B cell (primary cell): ENCODE results near the gene SNTA1. TPM values are rescaled to one million over a fixed set of nuclear protein-coding genes. Genes with fewer than 3 reads are reported as not detected.

Source experiments
- ATAC-seq: fragments of 200-7000 bp; cut with Tn5 transposase; one replicate; pipeline ENCODE4 v1.10.0; 2021; ENCODE audit warnings: low read depth, mild to moderate bottlenecking, moderate number of reproducible peaks, moderate library complexity
- CTCF ChIA-PET: fragments of 350-600 bp; sonication (Branson Sonifier 250); formaldehyde crosslinking; loops from one replicate; lab custom pipeline; 2021; ENCODE audit warnings: antibody characterized with exemption, inconsistent platforms; lab: Charles Lee
- POLR2A ChIA-PET: fragments of 350-600 bp; sonication (Branson Sonifier 250); formaldehyde crosslinking; loops from one replicate; lab custom pipeline; 2021; ENCODE audit warnings: antibody characterized with exemption; lab: Charles Lee
- DNase-seq: peaks from one replicate; pipeline ENCODE4 v3.0.0; 2013
- H2AFZ ChIP-seq: 2 replicates; pipeline ENCODE4 v1.6.1; 2012; ENCODE audit warnings: mild to moderate bottlenecking, low read depth, low read length; ENCODE audit not compliant: insufficient read depth, poor library complexity, severe bottlenecking
- H3K27ac ChIP-seq, 2 donors: 1 replicate in 1 of 2; 2 replicates in 1 of 2; pipeline ENCODE4 v1.5.1; 2012 to 2013; ENCODE audit warnings: low read length in 2 of 2, mild to moderate bottlenecking in 2 of 2, moderate library complexity in 1 of 2
- H3K27me3 ChIP-seq, 4 experiments: fragments of 200-600 bp in 1 of 4; sonication (generic) in 1 of 4; replicated peaks in 1 of 4; 1 replicate in 2 of 4; 2 replicates in 2 of 4; pipeline versions ENCODE4 v1.6.1 to v1.7.0; 2013 to 2016; ENCODE audit warnings: low read length in 3 of 4, mild to moderate bottlenecking in 2 of 4, mixed read lengths in 1 of 4, moderate library complexity in 1 of 4; ENCODE audit not compliant: insufficient read depth in 4 of 4, control insufficient read depth in 3 of 4; ENCODE audit errors: control extremely low read depth in 1 of 4
- H3K36me3 ChIP-seq, 2 experiments: replicated peaks in 1 of 2; 1 replicate in 1 of 2; 2 replicates in 1 of 2; pipeline versions ENCODE4 v1.6.1 to v1.7.1; 2013; ENCODE audit warnings: low read length in 1 of 2; ENCODE audit not compliant: insufficient read depth in 2 of 2, control insufficient read depth in 1 of 2; ENCODE audit errors: control extremely low read depth in 1 of 2, extremely low read depth in 1 of 2
- H3K4me1 ChIP-seq, 2 donors: fragments of 200-600 bp in 1 of 2; sonication (generic) in 1 of 2; 1 replicate in 1 of 2; 2 replicates in 1 of 2; pipeline versions ENCODE4 v1.5.1 to v1.6.1; 2013 to 2017; ENCODE audit warnings: low read length in 2 of 2; ENCODE audit not compliant: control insufficient read depth in 2 of 2, insufficient read depth in 2 of 2
- H3K4me2 ChIP-seq: replicated peaks from 2 replicates; pipeline ENCODE3; 2012; ENCODE audit warnings: mild to moderate bottlenecking, low read depth, low read length; ENCODE audit not compliant: poor library complexity, severe bottlenecking
- H3K4me3 ChIP-seq, 5 experiments: fragments of 200-600 bp in 1 of 5; sonication (generic) in 1 of 5; 1 replicate in 3 of 5; 2 replicates in 2 of 5; pipeline versions ENCODE4 v1.5.1 to v1.7.0; 2011 to 2016; ENCODE audit warnings: low read length in 4 of 5, mild to moderate bottlenecking in 4 of 5, low read depth in 2 of 5, control low read depth in 1 of 5, moderate library complexity in 1 of 5; ENCODE audit not compliant: insufficient read depth in 1 of 5; ENCODE audit errors: control extremely low read depth in 1 of 5, extremely low read depth in 1 of 5
- H3K79me2 ChIP-seq: fragments of 200-600 bp; sonication (generic); one replicate; pipeline ENCODE4 v1.6.0; 2016; ENCODE audit warnings: low read length; ENCODE audit not compliant: control insufficient read depth, insufficient read depth
- H3K9ac ChIP-seq: fragments of 200-600 bp; sonication (generic); 2 replicates; pipeline ENCODE4 v1.6.1; 2017; ENCODE audit warnings: mild to moderate bottlenecking, low read length, moderate library complexity
- H3K9me3 ChIP-seq, 3 donors: one replicate each; pipeline versions ENCODE4 v1.6.1 to v1.7.1; 2013; ENCODE audit warnings: low read length in 2 of 3; ENCODE audit not compliant: control insufficient read depth in 2 of 3, insufficient read depth in 1 of 3; ENCODE audit errors: control extremely low read depth in 1 of 3
- H4K20me1 ChIP-seq: 2 replicates; pipeline ENCODE4 v1.6.0; 2012; ENCODE audit warnings: mild to moderate bottlenecking, low read length; ENCODE audit not compliant: insufficient read depth, control insufficient read depth, poor library complexity, severe bottlenecking
- H3K27ac Mint-ChIP-seq: one replicate; pipeline ENCODE4 v1.8.0; 2021; ENCODE audit warnings: mixed read lengths
- H3K27me3 Mint-ChIP-seq: one replicate; pipeline ENCODE4 v1.8.0; 2021; ENCODE audit warnings: mixed read lengths
- H3K4me1 Mint-ChIP-seq: one replicate; pipeline ENCODE4 v1.8.0; 2021; ENCODE audit warnings: mixed read lengths
- H3K4me3 Mint-ChIP-seq: one replicate; pipeline ENCODE4 v1.8.0; 2021; ENCODE audit warnings: mixed read lengths
- H3K9me3 Mint-ChIP-seq: one replicate; pipeline ENCODE4 v1.8.0; 2022; ENCODE audit warnings: mixed read lengths; ENCODE audit not compliant: insufficient read depth
- EZH2 ChIP-seq: IDR thresholded peaks from 2 replicates; pipeline ENCODE4 v1.6.1; 2012; ENCODE audit warnings: borderline replicate concordance, low read depth, mild to moderate bottlenecking, moderate library complexity, low read length; ENCODE audit not compliant: insufficient read depth, poor library complexity, severe bottlenecking
- WGBS: methylation state at CpG from one replicate; pipeline ENCODE4 v1.1.5; 2013; ENCODE audit warnings: missing lambda C conversion rate; ENCODE audit not compliant: insufficient coverage; 5-methylcytosine and 5-hydroxymethylcytosine counted together
- intact Hi-C: fragments of 100-400 bp; cut with micrococcal nuclease; formaldehyde crosslinking; loops from one replicate; pipeline ENCODE4 v1.10.0; 2022
- polyA plus RNA-seq: library from polyadenylated mRNA; depleted of rRNA; stranded (reverse); fragments of >200 nt; gene quantifications from 2 replicates; pipeline ENCODE4 v1.2.3, GENCODE V29; 2012
- total RNA-seq, 2 donors: library from RNA; stranded (reverse); fragments of 120-200 nt in 1 of 2; gene quantifications; 1 replicate in 1 of 2; 2 replicates in 1 of 2; pipeline versions ENCODE4 v1.2.3 to v1.2.4, GENCODE V29; 2013 to 2022
- TF ChIP-seq, protein P1 (sequence below): fragments of 200-600 bp; IDR thresholded peaks from one replicate; pipeline ENCODE4 v1.8.0; 2022; ENCODE audit warnings: antibody characterized with exemption, mild to moderate bottlenecking

SNTA1 gene
- total and polyA plus RNA-seq, 2 donors (not counting 1 experiment from before 2014, with no cell fraction given), result 7.0 to 9.9 TPM

DNA sequence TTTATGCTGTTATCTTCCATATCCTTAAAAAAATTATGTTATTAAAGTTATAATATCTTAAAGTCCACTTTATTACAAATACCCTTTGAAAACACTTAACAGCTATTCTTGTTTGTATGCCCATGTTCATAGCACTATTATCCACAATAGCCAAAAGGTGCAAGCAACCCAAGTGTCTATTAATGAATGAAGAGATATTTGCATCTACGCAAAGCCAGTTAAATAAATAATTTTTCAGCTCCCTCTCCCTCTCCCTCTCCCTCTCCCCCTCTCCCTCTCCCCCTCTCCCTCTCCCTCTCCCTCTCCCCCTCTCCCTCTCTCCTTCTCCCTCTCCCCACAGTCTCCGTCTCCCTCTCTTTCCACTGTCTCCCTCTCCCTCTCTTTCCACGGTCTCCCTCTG lies 55.3 kb downstream of the SNTA1 start:
- no peak overlapping the region for H3K4me3 ChIP-seq
- no peaks in the 10 kb centered on the region for H3K27me3 ChIP-seq
- WGBS, result no CpG with 5 or more reads among the region's 3 CpGs
- ChIA-PET CTCF (no interaction called here), POLR2A (interaction anchor here (0.6 kb wide), 1 partner anchor 13 kb away, joined by 4 read pairs; no protein-coding TSS in a partner anchor)
- no peak for TF ChIP-seq EZH2
- TF ChIP-seq, protein P1, sequence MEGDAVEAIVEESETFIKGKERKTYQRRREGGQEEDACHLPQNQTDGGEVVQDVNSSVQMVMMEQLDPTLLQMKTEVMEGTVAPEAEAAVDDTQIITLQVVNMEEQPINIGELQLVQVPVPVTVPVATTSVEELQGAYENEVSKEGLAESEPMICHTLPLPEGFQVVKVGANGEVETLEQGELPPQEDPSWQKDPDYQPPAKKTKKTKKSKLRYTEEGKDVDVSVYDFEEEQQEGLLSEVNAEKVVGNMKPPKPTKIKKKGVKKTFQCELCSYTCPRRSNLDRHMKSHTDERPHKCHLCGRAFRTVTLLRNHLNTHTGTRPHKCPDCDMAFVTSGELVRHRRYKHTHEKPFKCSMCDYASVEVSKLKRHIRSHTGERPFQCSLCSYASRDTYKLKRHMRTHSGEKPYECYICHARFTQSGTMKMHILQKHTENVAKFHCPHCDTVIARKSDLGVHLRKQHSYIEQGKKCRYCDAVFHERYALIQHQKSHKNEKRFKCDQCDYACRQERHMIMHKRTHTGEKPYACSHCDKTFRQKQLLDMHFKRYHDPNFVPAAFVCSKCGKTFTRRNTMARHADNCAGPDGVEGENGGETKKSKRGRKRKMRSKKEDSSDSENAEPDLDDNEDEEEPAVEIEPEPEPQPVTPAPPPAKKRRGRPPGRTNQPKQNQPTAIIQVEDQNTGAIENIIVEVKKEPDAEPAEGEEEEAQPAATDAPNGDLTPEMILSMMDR, result no peak
- Mint-ChIP-seq H3K27me3 (no peaks in the 10 kb centered on the region), H3K9me3 (no peaks in the 10 kb centered on the region), H3K4me1 (peaks cover 8% of the 10 kb centered on the region), H3K4me3 (no peak overlapping the region), H3K27ac (no peak overlapping the region)
- H3K27ac ChIP-seq, result no peak overlapping the region
- H3K9ac ChIP-seq, result no peak overlapping the region
- no peaks in the 10 kb centered on the region for H3K9me3 ChIP-seq
- H4K20me1 ChIP-seq, result no peaks in the 10 kb centered on the region
- H3K4me1 ChIP-seq, result no peaks in the 10 kb centered on the region
- H3K4me2 ChIP-seq, result no peak overlapping the region
- H2AFZ ChIP-seq, result no peak overlapping the region
- intact Hi-C loops, result no loop called here
- DNase-seq (no peak), ATAC-seq (no peak)
- H3K79me2 ChIP-seq, result no peaks in the 10 kb centered on the region
- peaks cover 3 to 65% of the 10 kb centered on the region in 2 experiments for H3K36me3 ChIP-seq

DNA sequence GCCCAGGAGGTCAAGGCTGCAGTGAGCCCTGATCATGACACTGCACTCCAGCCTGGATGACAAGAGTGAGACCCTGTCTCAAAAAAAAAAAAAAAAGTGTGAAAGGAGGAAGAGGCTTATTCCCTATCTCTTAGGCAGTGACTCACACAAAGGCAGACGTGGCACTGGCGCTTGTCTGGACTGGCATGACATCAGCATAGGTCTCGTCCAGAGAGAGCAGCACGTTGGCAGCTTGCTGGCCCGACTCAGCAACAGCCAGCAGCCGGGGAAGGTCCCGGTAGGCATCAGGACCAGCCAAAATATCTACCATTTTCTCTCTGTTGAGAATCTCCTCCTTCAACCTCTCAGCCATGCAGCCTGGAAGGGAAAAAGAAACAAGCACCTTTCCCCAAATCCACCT lies 56.4 kb downstream of the SNTA1 start:
- ChIA-PET CTCF (no interaction called here), POLR2A (no interaction called here)
- ATAC-seq (no peak), DNase-seq (no peak)
- Mint-ChIP-seq H3K27me3 (no peaks in the 10 kb centered on the region), H3K27ac (no peak overlapping the region), H3K4me3 (no peak overlapping the region), H3K9me3 (no peaks in the 10 kb centered on the region), H3K4me1 (peaks cover 3% of the 10 kb centered on the region)
- TF ChIP-seq, protein P1, result no peak
- no peak for TF ChIP-seq EZH2
- H3K9me3 ChIP-seq, result no peaks in the 10 kb centered on the region
- no peak overlapping the region for H3K4me2 ChIP-seq
- H4K20me1 ChIP-seq, result no peaks in the 10 kb centered on the region
- no peaks in the 10 kb centered on the region for H3K79me2 ChIP-seq
- H3K9ac ChIP-seq, result no peak overlapping the region
- WGBS, result 99% methylated on average over 7 of the region's 7 CpGs
- no peak overlapping the region for H3K4me3 ChIP-seq
- H3K36me3 ChIP-seq, result peaks cover 3 to 57% of the 10 kb centered on the region in 2 experiments
- H3K27me3 ChIP-seq, result no peaks in the 10 kb centered on the region
- no peaks in the 10 kb centered on the region for H3K4me1 ChIP-seq
- intact Hi-C loops, result no loop called here
- H3K27ac ChIP-seq, result no peak overlapping the region
- no peak overlapping the region for H2AFZ ChIP-seq
